COLO668 (cell line): ENCODE results near the gene ZNF521.

Experiments used
- DNase-seq: peaks from one replicate; lab custom pipeline; 2025; ENCODE audit not compliant: unreplicated experiment; lab: John Stamatoyannopoulos, UW

The ZNF521 gene

DNA sequence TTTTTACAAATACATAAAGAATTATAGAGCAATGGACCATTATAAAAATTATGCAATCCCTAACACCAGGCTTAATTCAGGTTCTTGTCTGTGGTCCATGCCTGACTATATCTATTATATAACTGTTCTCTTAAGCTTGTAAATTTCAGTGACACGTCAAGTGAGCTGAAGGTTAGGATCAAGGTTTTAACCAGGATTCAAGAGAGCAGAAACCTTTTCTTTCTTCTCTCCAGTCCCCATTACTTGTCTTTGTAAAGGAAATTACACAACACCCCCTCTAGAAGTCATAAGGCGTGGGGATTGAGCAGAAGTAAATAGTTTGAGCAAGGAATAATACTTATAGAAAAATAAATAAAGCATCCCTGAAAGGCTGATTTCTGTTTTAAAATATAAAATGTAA, 122.0 kb downstream of the ZNF521 start:
- DNase-seq, result no peak

DNA sequence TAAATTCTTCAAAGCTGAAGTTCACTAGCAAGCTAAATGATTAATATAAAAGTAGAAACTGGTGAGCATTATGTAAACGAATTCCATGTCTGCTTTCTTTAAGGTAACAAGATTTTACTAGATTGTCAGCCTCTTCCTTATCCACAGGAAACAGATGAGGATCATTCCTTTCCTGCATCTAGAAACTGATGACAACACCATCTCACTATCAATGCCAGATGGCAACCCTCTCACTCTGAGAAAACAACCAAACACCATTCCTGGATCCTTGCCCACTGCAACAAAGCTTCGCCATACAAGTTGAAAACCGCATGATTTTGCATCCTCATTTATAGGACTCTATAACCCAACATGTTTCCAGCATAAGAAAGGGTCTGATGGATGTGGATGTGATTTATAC, 122.9 kb downstream of the ZNF521 start:
- DNase-seq, result no peak

DNA sequence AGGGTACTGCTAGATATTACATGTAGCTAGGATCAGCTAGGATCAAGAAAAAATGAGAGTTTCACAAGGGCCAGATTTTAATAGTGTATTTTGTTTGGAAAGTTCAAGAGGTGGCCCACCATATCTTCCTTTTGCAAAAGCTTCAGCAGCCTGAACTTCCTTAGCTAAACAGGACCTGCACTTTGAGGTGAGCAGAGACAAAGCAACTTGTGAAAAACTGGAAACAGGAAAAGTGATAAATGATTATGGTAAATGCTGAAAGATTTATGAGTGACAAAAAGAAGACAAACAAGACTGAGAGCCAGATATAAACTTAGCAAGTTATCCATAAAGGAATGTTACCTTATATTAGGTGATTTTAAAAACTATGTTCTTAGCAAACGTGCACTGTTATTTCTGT, 123.6 kb downstream of the ZNF521 start:
- no peak for DNase-seq

DNA sequence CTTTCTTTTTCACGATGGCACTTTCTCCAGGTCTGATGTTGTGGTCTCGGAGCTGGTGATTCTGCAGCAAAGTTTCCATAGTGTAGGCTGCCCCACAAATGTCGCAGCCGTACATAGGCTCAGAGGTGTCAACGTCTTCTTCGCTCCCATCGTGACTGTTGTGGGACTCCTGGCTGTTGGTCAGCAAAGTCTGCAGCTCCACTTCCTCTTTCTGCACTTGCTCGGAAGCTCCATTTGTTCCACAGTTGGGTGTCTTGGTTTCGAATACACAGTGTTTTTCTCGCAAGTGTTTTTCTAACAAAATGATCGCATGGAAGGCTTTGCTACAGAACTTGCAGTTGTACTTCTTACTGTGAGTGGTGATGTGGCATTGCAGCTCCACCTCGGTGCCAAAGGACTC, 126.8 kb downstream of the ZNF521 start:
- DNase-seq, result no peak

DNA sequence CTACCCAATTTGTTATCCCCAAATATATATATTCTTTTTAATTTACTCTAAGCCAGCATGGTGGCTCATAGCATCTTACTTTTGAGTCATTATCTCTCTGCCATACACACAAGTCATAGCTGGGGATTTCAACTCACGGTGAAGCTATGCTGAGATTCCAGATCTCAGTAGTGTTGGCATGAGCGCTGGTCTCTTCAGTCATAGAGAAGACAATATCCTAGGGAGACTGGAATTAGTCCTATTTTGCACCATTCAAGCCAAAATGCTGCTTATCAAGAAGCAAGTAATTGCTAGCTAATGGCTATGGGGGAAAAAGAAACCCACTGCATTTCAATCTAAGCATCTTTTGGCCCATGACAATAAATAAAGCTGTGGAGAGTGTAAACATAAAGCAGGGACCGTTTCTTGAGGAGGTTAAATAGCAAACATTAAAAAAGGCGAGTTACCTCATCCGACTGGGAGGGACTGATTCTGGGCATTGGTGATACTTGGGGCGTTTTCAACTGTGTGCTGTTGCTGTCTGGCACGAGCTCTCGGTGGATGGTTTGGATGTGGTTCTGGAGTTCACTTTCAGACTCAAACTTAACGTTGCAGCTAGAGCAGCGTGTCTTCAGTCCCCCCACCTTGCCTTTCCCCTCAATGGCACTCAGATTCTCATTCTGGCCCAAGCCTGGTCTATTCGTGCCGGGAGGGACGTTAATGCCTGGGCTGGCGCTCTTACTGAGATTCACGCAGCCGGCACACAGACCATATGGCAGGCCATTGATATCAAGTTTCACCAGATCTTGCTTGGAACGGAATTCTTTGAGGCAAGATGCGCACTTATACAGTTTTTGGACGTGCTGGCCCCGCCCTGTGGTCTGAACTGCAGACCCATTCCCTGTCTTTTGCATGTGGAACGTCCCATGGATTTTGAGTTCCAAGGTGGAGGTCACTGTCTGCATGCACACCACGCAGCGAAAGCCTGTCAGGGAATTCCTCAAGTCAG, 127.8 kb downstream of the ZNF521 start:
- no peak for DNase-seq

DNA sequence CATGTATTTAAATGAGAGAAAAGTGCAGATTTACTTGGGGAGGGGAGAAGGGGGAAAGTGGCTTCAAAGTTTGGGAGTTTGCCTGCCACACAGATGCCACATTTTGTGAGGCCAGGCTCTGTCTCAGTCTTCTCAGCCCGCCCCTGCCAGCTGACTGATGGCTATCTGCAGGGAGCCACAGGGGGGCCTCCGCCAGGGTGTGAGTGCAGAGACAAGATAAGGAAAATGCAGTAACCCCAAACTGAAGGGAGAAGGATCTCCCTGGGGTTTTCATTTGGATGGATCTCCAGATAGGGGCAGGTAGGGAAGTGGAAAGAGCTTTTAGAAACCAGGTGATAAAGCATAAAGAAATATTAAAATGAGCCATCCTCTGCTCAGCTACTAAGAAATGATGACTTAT, 128.8 kb downstream of the ZNF521 start:
- no peak for DNase-seq

DNA sequence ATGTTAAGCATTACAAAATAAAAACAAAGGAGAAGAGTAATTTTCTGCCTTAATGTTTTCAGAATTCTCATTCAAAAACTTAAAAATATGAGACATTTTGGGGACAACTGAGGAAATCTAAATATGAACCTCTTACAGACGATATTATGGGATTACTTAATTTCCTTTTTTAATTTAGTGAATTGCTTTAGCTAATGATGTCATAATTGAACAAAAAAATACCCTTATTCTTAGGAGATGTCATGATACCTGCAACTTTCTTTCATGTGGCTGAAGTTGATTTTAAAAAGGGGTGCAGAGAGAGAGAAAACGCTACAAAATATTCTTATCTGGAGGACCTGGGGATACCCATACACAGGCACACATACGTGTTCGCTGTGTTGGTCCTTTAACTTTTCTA, 129.3 kb downstream of the ZNF521 start:
- DNase-seq, result no peak

DNA sequence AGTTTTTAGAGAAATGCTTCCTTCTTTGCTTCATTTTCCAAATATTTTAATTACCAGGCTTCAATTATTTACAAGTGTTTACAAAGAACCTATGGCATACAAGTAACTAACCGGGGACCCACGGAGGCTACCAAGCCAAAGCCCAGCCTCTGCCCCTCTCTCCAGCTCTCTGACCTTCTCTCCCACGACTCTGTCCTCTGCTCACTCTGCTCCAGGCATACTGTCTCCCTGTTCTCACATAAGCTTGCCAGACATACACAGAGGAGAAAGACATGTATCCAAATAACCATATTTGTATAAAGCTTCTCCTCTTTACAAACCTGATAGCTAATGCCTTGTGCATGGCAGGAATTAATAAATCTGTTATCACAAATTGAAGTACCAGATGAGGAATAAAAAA, 141.3 kb downstream of the ZNF521 start:
- no peak for DNase-seq

DNA sequence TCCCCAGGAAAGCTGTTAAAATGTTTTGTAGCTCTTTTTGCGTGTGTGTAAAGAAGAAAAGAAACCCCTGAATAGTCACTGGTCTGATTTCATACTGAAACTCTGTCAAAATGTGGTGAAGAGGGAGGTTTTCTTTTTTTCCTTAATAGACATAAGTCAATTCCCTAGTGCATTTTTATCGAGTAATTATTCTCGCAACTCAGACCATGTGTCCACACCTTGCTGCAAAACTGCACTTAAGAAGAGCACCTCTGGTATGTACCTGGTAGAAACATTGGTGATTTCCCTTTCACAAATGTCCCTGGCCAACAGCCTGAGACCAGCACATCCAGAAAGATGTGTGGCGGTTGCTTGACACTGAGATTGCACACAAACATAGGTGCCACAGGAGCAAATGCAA, 159.9 kb downstream of the ZNF521 start:
- no peak for DNase-seq

DNA sequence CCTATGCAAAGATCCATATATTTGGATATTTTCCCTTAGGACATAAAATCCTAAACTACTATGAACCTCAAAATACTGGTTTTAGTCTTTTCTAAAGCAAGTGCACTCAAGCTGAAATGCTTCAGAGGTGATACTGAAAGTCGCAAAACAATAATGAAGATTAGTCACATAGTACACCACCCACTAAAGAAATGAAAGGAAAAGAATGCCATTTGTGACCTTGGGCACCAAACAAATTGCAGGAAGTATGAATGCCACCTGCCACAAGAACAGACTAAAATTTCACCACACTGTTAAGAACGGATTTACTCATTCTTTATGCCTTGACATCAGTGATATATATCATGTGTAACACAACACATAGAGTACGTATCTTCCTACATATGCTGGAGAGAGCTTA, 161.5 kb downstream of the ZNF521 start:
- no peak for DNase-seq

DNA sequence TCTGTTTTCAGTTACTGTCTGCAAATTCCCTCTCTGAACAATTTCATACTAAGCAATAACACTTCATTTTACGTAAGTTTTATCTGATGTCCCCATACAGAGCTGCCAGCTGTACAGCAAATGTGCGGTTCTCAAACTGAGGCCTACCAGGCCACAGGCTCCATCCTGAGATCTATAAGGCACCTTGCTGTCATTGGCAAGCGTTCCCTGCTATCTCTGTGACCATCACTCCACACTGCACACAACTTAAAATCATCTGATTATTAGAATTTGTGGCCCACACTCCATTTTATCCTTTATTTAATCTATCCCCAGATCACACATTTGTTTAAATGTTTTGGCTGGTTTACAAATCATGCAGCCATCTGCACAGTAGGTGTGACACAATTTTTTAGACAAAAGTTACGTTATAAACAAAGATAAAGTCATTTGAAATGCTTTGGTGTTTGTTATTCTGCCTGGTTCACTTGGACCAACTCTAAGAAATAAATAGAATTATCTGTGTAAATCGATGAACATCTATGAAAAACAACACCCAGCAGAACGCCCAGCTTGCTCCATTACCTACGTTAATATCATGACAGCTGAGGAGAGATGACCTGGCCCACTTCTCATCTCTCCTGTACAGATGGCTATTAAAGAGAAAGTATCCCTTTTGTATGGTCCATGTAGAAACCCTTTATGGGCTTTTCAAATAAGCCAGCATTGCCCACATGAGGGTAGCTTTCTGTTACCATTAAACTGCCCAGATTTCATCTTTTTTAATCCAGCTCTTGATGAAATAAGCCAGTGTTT, 162.4 kb downstream of the ZNF521 start:
- no peak for DNase-seq

DNA sequence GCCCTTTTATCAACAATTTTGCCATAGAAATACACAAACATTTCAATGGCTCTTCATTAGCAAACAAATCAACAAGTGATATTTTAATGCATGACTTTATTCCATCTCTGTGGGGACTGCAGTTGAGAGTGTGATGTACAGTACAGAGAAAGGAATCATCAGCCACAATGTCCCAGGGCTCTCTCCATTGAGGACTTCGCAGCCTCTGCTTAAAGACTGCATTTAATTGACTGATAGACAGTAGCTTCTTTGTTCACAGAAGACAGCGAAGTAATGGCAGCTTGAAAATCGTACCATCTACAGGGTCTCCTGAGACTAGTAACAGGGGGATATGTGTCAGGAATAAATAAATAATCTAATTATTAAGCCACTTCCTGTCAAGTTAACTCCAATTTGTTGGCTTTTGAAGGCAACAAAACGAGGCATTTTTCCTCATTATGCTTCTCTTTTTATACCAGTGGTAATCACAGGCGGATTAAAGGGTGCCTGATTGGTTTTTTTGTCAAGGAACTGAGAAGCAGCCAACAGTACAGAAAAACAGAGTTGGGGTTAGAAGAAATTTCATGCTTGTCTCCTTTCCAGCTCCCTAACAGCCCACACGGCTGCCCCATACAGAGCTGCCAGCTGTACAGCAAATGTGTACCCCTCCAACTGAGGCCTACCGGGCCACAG, 164.3 kb downstream of the ZNF521 start:
- no peak for DNase-seq

DNA sequence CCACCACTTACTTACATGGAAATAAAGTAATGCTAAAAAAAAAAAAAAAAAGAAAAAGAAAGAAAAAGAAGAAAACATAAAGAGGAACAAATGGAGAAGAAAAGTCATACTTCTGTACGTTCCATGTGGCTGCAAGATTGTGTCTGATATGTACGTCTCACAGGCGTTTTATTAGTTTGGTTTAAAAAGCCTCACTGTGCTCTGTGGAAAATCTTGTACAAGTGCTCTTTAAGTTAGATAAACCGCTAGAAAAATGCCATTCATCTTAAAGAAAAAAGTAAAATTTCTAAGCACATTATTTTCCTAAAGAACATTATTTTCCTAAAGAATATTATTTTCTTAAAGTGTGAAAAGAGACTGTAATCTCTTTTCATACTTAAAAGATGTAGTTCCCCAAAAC, 165.1 kb downstream of the ZNF521 start:
- no peak for DNase-seq

DNA sequence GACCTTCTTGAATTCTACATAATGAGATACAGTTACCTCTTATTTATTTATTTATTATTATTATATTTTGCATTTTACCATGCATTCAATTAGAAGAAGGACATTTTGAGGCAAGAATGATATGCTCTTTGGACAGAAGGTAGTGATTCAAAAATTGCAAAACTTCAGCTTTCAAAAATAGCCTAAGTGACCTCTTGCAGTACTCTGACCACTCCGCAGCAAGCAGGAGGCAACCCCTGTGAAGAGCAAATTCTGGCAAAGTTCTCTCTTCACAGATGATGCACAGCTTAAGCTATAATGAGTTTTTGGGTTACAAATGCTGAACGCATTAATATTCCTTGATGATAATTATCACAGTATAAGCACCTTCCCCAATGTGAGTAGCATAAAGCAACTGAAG, 170.0 kb downstream of the ZNF521 start:
- no peak for DNase-seq

DNA sequence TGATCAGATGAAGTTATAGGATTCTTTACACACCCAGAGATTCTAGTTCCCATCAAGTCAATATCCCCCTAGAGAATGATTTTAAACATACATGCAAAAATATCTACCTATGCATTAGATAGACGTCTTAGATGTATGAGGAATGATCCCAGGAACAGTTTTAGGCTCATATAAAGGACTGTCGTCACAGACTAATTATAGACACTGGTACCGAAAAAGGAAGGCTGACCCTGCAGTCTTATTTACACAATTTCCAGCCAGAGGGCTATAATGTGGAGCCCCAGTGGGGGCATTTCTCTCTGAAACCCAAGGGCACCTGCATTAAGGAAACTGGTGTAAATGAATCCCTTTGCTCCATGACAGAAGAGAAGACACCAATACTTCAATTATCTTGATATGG, 170.4 kb downstream of the ZNF521 start:
- no peak for DNase-seq

DNA sequence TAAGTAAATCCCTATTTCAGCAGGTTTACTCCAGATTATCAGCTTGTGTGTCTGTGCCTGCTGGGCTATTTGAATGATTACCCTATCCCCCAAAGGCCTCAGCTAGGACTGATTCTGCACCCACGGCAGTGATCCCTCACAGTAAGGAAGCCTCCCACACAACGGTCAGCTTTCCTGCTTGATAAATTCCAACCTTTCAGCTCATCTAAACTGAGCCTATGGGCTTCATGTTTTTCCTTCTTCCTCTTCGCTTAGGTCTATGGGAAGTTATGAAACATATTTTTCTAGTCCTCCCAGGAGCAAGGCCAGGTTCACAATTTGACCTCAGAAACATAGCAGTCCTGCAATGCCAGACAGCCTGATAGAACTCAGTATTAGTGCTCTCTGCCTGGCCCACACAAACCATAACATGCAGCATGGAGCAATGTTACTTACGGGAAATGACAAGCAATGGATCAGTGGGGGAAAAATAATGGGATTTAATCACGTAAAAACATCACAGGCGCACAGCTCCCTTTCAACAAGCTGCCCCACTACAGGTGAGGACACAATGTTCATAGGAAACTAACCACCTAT, 170.9 kb downstream of the ZNF521 start:
- DNase-seq, result no peak

DNA sequence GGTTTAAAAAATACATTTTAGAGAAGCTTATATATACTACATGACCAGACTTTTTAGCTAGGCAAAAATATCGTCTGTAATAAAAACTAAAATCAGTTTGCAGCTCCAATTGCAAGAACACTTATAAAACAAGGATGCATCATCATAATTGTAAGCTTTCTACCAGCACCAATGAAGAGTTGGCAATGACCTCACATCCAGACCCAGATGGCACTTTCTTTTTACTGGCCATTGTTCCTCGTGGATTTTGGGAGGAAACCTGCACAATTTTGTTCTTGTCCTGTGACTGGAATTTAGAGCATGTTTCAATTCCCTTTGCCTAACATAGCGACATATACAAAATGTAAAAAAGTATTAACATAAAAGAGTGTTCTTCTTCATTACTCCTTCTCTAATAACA, 174.3 kb downstream of the ZNF521 start:
- DNase-seq, result no peak

DNA sequence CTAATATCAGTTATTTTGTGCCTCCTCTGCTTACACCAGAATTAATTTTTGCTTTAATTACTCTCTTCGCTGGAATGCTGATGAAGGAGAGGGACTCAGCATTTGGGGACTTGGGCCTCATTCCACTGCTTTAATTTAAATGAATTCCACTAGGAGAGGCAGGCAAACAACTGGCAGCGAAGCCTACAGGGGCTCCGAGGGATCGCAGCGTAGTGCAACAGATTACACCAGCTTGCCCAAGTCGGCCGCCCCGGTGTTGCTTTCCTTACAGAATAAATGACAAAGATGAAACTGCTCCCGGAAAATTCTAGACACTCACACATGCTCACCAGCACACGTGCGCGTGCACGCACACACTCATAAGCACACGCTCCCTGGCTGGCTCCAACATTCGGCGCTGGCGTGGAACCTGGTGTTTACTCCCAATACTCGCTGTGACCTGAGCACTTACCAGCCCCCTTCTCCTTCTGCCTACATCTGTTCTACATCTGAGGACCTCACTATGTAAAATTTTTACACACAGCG, 175.4 kb downstream of the ZNF521 start:
- no peak for DNase-seq

DNA sequence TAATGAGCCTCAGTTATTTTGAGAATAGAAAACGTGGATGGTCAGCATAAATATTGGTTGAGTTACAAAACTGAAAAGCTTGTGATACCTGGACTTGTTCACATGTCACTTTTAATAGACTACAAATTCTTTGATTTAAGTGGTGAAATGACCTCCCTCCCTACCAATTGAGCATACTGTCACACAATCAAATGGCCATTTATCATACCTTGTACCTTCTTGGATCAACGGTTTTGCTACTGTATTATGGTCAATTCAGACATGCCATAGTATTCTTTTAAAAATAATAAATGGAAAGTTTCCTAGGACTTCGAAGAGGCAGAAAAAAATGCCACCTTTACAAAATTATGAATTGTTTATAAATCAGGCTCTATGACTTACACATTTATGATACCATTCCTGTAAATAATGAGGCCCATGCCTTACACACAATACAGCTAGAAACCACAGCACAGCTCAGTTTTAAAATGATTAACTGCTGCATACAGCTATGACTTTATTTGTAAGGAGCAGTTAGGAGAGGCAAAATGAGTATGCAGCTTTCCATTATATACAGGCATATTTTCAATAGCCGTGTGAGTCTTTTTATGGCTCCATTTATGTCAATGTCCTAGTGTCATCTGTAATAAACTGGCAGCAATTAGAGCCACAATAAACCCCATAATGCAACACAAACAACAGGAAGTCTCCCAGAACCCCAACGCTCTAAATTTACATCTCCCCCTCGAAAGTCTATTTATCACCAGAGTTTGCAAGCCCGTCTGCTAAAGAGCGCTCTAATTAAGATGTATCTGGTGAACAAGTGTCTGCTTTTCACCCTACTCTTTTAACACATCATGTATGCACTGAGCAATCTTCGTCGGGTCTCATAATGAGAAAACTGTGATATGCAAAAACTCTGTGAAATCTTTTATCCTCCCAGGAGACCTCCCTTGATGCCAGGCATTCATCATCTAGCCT, 176.1 kb downstream of the ZNF521 start:
- no peak for DNase-seq

DNA sequence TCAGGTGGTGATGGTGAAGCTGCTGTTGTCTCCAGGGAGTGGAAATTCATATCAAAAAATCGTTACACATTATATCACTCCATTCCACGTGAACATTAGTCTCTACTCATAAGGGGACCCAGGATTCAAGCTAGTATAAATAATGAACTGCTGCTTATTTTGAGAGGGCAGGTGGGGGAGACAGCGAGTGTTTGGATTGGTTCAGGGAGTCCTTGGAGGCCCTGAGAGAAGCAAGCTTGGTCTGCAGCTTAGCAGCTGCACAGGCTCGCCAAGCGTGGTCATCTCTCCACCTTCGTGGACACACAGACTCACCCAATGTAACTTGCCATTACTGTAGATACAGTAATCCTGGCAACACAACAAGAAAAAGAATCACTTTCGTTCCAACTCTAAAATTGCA, 177.6 kb downstream of the ZNF521 start:
- DNase-seq, result no peak
